Endodermal cell (in vitro differentiated cells): Measurements from ENCODE around the gene SPNS2. TPM values are rescaled to one million over a fixed set of nuclear protein-coding genes. Genes with fewer than 3 reads are reported as not detected.

Experiments
- DNase-seq: peaks from one replicate; pipeline ENCODE4 v3.0.0-alpha.2; 2017
- H3K27ac ChIP-seq: 2 replicates; pipeline ENCODE4 v1.5.1; 2013; ENCODE audit warnings: mild to moderate bottlenecking, low read depth, low read length, moderate library complexity
- H3K27me3 ChIP-seq: 2 replicates; pipeline ENCODE4 v1.6.1; 2013; ENCODE audit warnings: mild to moderate bottlenecking, low read length, moderate library complexity; ENCODE audit not compliant: insufficient read depth, control insufficient read depth, poor library complexity, severe bottlenecking
- H3K36me3 ChIP-seq: 2 replicates; pipeline ENCODE4 v1.7.0; 2013; ENCODE audit warnings: mild to moderate bottlenecking, low read length, moderate library complexity; ENCODE audit not compliant: control insufficient read depth, insufficient read depth
- H3K4me1 ChIP-seq: one replicate; pipeline ENCODE4 v1.7.0; 2013; ENCODE audit warnings: low read length; ENCODE audit not compliant: control insufficient read depth, insufficient read depth
- H3K4me3 ChIP-seq: 2 replicates; pipeline ENCODE4 v1.5.1; 2013; ENCODE audit warnings: mild to moderate bottlenecking, low read length, moderate library complexity
- H3K9ac ChIP-seq: 2 replicates; pipeline ENCODE4 v1.6.1; 2013; ENCODE audit warnings: mild to moderate bottlenecking, low read length, moderate library complexity; ENCODE audit not compliant: poor library complexity, severe bottlenecking; ENCODE audit errors: extremely low read depth
- H3K9me3 ChIP-seq: 2 replicates; pipeline ENCODE4 v1.6.1; 2013; ENCODE audit warnings: mild to moderate bottlenecking, low read length, moderate library complexity; ENCODE audit not compliant: control insufficient read depth
- H3K27ac Mint-ChIP-seq: 2 replicates; pipeline ENCODE4 v1.8.0; 2020; ENCODE audit warnings: mixed read lengths
- H3K27me3 Mint-ChIP-seq: 2 replicates; pipeline ENCODE4 v1.8.0; 2021; ENCODE audit warnings: mild to moderate bottlenecking, mixed read lengths; ENCODE audit not compliant: insufficient read depth
- H3K36me3 Mint-ChIP-seq: 2 replicates; pipeline ENCODE4 v1.8.0; 2020; ENCODE audit warnings: low read depth, mixed read lengths
- H3K4me1 Mint-ChIP-seq: 2 replicates; pipeline ENCODE4 v1.8.0; 2020; ENCODE audit warnings: mixed read lengths
- H3K4me3 Mint-ChIP-seq: 2 replicates; pipeline ENCODE4 v1.8.0; 2020; ENCODE audit warnings: mild to moderate bottlenecking, moderate library complexity, mixed read lengths
- H3K9me3 Mint-ChIP-seq: 2 replicates; pipeline ENCODE4 v1.8.0; 2020; ENCODE audit warnings: mild to moderate bottlenecking, mixed read lengths
- CTCF ChIP-seq: fragments of 200-600 bp; sonication (generic); conservative IDR thresholded peaks from 2 replicates; pipeline ENCODE4 v1.5.0; 2021; ENCODE audit warnings: antibody characterized with exemption, mild to moderate bottlenecking
- WGBS, 2 experiments: methylation state at CpG; one replicate each; pipeline versions ENCODE4 v1.1.5 to v1.1.7; 2013; ENCODE audit warnings: missing lambda C conversion rate in 2 of 2, mixed read lengths in 1 of 2; ENCODE audit not compliant: insufficient coverage in 1 of 2, insufficient read length in 1 of 2; 5-methylcytosine and 5-hydroxymethylcytosine counted together
- total RNA-seq, 2 donors: library from RNA; stranded (reverse); fragmentation: NEBNext Ultra II Directional in 1 of 2; extraction: Animal tissue kit (Norgen Biotek cat#: 25700) in 1 of 2; gene quantifications; 2 replicates in 1 of 2; 3 replicates in 1 of 2; pipeline ENCODE4 v1.2.1, GENCODE V29; 2021

SPNS2 gene
- total RNA-seq, 2 donors from 2014 or later = 0.09 TPM; not detected in 1

GRCh38 chr17:4525691-4526397 is 27.2 kb downstream of the SPNS2 start:
- TF ChIP-seq CTCF = no peak
- peaks cover 61% of the 10 kb centered on the region for H3K27me3 Mint-ChIP-seq
- no peak overlapping the region for H3K4me3 ChIP-seq
- H3K36me3 Mint-ChIP-seq = no peaks in the 10 kb centered on the region
- H3K9me3 Mint-ChIP-seq = no peaks in the 10 kb centered on the region
- no peak overlapping the region for H3K4me3 Mint-ChIP-seq
- no peaks in the 10 kb centered on the region for H3K9me3 ChIP-seq
- H3K27me3 ChIP-seq = no peaks in the 10 kb centered on the region
- no peak for DNase-seq
- no peak overlapping the region for H3K27ac Mint-ChIP-seq
- H3K27ac ChIP-seq = no peak overlapping the region
- H3K4me1 Mint-ChIP-seq = peaks cover 21% of the 10 kb centered on the region
- no peaks in the 10 kb centered on the region for H3K36me3 ChIP-seq
- H3K4me1 ChIP-seq = no peaks in the 10 kb centered on the region
- WGBS, 2 experiments = 91 to 92% methylated on average over 10 to 11 of the region's 11 CpGs
- H3K9ac ChIP-seq = no peak overlapping the region

- no peak for TF ChIP-seq CTCF
- H3K4me3 Mint-ChIP-seq = no peak overlapping the region
- H3K27me3 Mint-ChIP-seq = peaks cover 74% of the 10 kb centered on the region
- H3K9me3 Mint-ChIP-seq = no peaks in the 10 kb centered on the region
- no peaks in the 10 kb centered on the region for H3K4me1 ChIP-seq
- H3K9ac ChIP-seq = no peak overlapping the region
- no peak overlapping the region for H3K4me3 ChIP-seq
- H3K36me3 Mint-ChIP-seq = no peaks in the 10 kb centered on the region
- WGBS, 2 experiments = 71 to 80% methylated on average over 1 of the region's 1 CpG
- no peak overlapping the region for H3K27ac ChIP-seq
- no peak overlapping the region for H3K27ac Mint-ChIP-seq
- no peaks in the 10 kb centered on the region for H3K27me3 ChIP-seq
- H3K4me1 Mint-ChIP-seq = peaks cover 21% of the 10 kb centered on the region
- no peak for DNase-seq
- H3K36me3 ChIP-seq = no peaks in the 10 kb centered on the region
- no peaks in the 10 kb centered on the region for H3K9me3 ChIP-seq
Observed at GRCh38 chr17:4527134-4527533, 28.5 kb downstream of the SPNS2 start.

DNA sequence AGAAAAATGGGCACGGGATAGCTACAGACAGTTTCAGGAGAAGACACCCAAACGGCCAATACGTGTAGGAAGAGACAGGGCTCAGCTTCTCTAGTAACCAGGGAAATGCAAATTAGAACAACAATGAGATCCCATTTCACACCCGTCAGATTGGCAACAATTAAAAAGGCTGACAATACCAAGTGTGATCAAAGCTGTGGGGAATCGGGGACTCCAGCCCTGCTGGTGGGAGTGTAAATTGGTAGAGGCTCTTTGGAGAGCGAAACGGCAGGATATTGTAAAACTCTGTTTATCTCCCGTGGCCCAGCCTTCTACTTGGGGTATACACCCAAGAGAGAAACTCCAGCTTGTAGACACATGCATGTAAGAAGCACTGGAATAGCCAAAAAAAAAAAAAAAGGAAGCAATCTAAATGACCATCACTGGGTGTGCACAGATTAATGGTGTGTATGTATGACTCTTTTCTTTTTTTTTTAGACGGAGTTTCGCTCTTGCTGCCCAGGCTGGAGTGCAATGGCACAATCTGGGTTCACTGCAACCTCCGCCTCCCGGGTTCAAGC is 29.0 kb downstream of the SPNS2 start:
- Histone ChIP-seq H3K4me3 (no peak overlapping the region), H3K9ac (no peak overlapping the region), H3K9me3 (no peaks in the 10 kb centered on the region), H3K36me3 (no peaks in the 10 kb centered on the region), H3K27me3 (no peaks in the 10 kb centered on the region), H3K4me1 (no peaks in the 10 kb centered on the region), H3K27ac (no peak overlapping the region)
- Mint-ChIP-seq H3K4me3 (no peak overlapping the region), H3K9me3 (no peaks in the 10 kb centered on the region), H3K4me1 (peaks cover 16% of the 10 kb centered on the region), H3K36me3 (no peaks in the 10 kb centered on the region), H3K27me3 (peaks cover 76% of the 10 kb centered on the region), H3K27ac (no peak overlapping the region)
- DNase-seq = peak; percentile 76
- 38 to 52% methylated on average over 8 to 11 of the region's 12 CpGs for WGBS, 2 experiments
- TF ChIP-seq CTCF = peak; percentile 46
